Activated naive CD4-positive, alpha-beta T cell treated with Interleukin-2 at 50 U/mL for 16 hours (primary cell): ENCODE measurements around the gene OTUD4.
"Not testable (repeated sequence)": the region's sequence is repeated elsewhere in the genome, so short reads cannot be mapped to it uniquely, and the experiment has no call there.

Experiments
- DNase-seq: peaks from one replicate; pipeline ENCODE4 v3.0.0-alpha.2; 2020

The OTUD4 gene

GRCh38 chr4:145180298-145181090 is at the start of gene OTUD4:
OTUD4 (minus strand) TSS chr4:145180589; CDS start chr4:145179973, 616 bp downstream.
- DNase-seq, result peak; percentile 96

- DNase-seq, result not testable (repeated sequence)
Measured at GRCh38 chr4:145223228-145223627, 42.8 kb upstream of the OTUD4 start.

GRCh38 chr4:145221529-145221928 is 41.1 kb upstream of the OTUD4 start:
- DNase-seq, result not testable (repeated sequence)

GRCh38 chr4:145219090-145219489 is 38.7 kb upstream of the OTUD4 start:
- no peak for DNase-seq

- DNase-seq, result no peak
Measured at GRCh38 chr4:145218251-145218650, 37.9 kb upstream of the OTUD4 start.

GRCh38 chr4:145217349-145217748 is 37.0 kb upstream of the OTUD4 start:
- no peak for DNase-seq

- no peak for DNase-seq
Measured at GRCh38 chr4:145216535-145216934, 36.1 kb upstream of the OTUD4 start.

GRCh38 chr4:145213245-145213644 is 32.9 kb upstream of the OTUD4 start:
- DNase-seq, result no peak

GRCh38 chr4:145207934-145208333 is 27.5 kb upstream of the OTUD4 start:
- DNase-seq, result no peak

GRCh38 chr4:145203410-145203809 is 23.0 kb upstream of the OTUD4 start:
- no peak for DNase-seq

- DNase-seq, result no peak
Measured at GRCh38 chr4:145200366-145200765, 20.0 kb upstream of the OTUD4 start.

GRCh38 chr4:145199051-145199716 is 18.8 kb upstream of the OTUD4 start:
- DNase-seq, result no peak

- DNase-seq, result no peak
Measured at GRCh38 chr4:145196747-145197146, 16.4 kb upstream of the OTUD4 start.

- no peak for DNase-seq
Measured at GRCh38 chr4:145195167-145195952, 15.0 kb upstream of the OTUD4 start.

- DNase-seq, result no peak
Measured at GRCh38 chr4:145189981-145190380, 9.6 kb upstream of the OTUD4 start.

- no peak for DNase-seq
Measured at GRCh38 chr4:145186729-145187128, 6.3 kb upstream of the OTUD4 start.

- no peak for DNase-seq
Measured at GRCh38 chr4:145183581-145183980, 3.2 kb upstream of the OTUD4 start.

GRCh38 chr4:145183023-145183422 is 2.6 kb upstream of the OTUD4 start:
- DNase-seq, result no peak

GRCh38 chr4:145182222-145182621 is 1.8 kb upstream of the OTUD4 start:
- no peak for DNase-seq

- no peak for DNase-seq
Measured at GRCh38 chr4:145181091-145181501, 707 bp upstream of the OTUD4 start.

GRCh38 chr4:145179861-145180297 is 510 bp downstream of the OTUD4 start:
- DNase-seq, result not testable (repeated sequence)

- peak; percentile 83 for DNase-seq
Measured at GRCh38 chr4:145179281-145179860, 1.0 kb downstream of the OTUD4 start.

- DNase-seq, result peak; percentile 17
Measured at GRCh38 chr4:145178740-145179280, 1.6 kb downstream of the OTUD4 start.
